ENCODE data around the gene GPC6.

DNA sequence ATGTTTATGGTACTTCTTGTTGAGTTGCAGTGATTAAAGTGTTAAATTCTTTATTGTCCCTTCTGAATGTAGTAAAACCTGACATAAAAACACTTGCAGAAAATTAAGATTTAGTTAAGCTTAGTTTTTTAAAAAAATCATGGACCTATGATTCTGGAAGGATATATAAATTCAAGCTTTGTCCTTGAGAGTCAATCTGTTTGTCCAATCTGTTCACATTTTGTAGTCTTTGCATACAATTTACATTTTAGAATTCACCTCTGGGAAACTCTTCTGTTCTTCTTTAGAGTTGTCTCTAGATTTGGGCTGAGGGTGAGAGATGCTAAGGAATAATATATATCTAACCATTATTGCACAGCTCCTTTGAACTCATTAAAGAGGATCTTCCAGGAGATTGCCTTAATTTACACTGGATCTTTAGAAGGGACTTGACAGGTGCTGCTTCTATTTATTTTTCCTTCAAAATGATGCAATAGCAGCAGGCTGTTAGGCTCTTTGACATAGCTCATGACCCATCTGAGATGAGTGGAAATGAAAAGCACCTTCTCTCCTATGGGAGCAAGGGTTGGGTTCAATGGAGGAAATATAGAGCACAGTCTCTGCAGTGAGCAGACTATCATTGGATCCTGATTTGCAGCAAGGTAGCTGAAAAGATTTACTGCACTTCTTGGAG, 433.9 kb downstream of the GPC6 start:
- TF ChIP-seq POLR2A (IDR thresholded peaks at IDR 0.05), result no peak
- no peak for TF ChIP-seq POLR2AphosphoS5 (IDR thresholded peaks at IDR 0.05)
- no peak for TF ChIP-seq CTCF (IDR thresholded peaks at IDR 0.05)
- no peak for TF ChIP-seq EP300 (IDR thresholded peaks at IDR 0.05)

Measured in suprapubic skin (tissue), 4 donors.